Measurements from ENCODE around the gene OSTN. TPM values are rescaled to one million over a fixed set of nuclear protein-coding genes. Genes with fewer than 3 reads are reported as not detected.
"Not testable (repeated sequence)": the region's sequence is repeated elsewhere in the genome, so short reads cannot be mapped to it uniquely, and the experiment has no call there.

OSTN gene
- total and polyA plus RNA-seq, 2 donors (not counting 3 experiments of a cell fraction or from before 2014, with no cell fraction given) = not detected

DNA sequence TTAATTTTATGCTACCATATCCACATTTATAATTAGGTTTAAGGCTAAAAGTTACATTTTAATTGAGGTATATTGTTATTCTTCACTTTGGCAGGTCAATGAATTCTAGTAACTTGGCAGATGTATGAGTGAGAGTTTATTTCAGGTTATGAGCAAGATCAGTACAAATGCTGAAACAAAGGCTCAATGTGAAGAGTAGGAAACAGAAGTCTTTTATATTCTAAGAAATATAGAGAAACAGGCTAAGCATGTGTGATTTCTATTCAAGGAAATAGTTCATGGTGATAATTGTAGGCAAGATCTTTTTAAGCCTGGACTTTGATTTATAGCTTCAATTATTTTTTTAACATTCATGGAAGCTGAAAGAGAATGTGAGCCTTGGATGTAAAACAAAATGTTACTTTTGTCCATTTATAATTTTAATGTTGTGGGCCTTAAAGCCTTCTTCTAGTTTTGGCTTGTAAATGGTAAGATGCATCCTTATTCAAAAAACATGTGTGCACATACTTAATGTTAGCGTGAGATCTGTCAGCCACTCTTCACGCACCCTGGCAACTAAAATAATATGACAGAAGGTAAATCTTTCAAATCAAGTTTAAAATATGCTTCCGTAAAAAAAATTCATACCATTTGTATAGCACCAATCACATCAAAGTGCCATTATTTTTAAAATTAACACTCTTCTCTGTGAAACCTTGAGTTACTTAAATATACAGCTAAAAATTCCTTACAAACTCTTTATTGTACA, 22.8 kb upstream of the OSTN start:
- DNase-seq (ENCODE audit: low read depth, low spot score) = peak; percentile 14
- Histone ChIP-seq H3K9ac (replicated peaks; ENCODE audit: extremely low read depth, insufficient read depth, low read length) (no peak overlapping the region), H3K36me3 (ENCODE audit: control insufficient read depth in 2 of 2, extremely low read depth in 1 of 2, insufficient read depth in 2 of 2, low read length in 2 of 2) (no peaks in the 10 kb centered on the region), H3K9me3 (replicated peaks; ENCODE audit: control insufficient read depth, insufficient read depth, low read length) (no peaks in the 10 kb centered on the region), H3K27me3 (ENCODE audit: control insufficient read depth in 2 of 2, insufficient read depth in 2 of 2, low read length in 2 of 2) (no peaks in the 10 kb centered on the region), H4K20me1 (replicated peaks; ENCODE audit: control insufficient read depth, extremely low read depth, insufficient read depth, low read length) (no peaks in the 10 kb centered on the region), H3K4me3 (replicated peaks in 1 of 3; ENCODE audit: insufficient read depth in 1 of 3, low read depth in 1 of 3, low read length in 3 of 3) (no peak overlapping the region), H3K27ac (ENCODE audit: insufficient read depth, low read depth, low read length) (no peak overlapping the region), H3K4me1 (ENCODE audit: control insufficient read depth, extremely low read depth, insufficient read depth, low read length) (no peaks in the 10 kb centered on the region), H2AFZ (ENCODE audit: low read depth, low read length) (no peak overlapping the region), H3K79me2 (ENCODE audit: control insufficient read depth, insufficient read depth, low read length) (no peaks in the 10 kb centered on the region), H3K9me1 (replicated peaks; ENCODE audit: control insufficient read depth, extremely low read depth, insufficient read depth, low read length) (no peaks in the 10 kb centered on the region), H3K4me2 (ENCODE audit: insufficient read depth, low read length) (no peak overlapping the region)
- POLR2A ChIA-PET = no interaction called here
- FAIRE-seq = peak; percentile 58
- BruUV-seq (replicated peaks) = no TSS peak
- dilution Hi-C loops (cut with MboI; ENCODE audit: extremely low pct_ligation_motif_present, low sequenced_read_pairs) (no loop called here), intact Hi-C loops (cut with micrococcal nuclease) (no loop called here)
- TF ChIP-seq POLR2AphosphoS5 (IDR thresholded peaks at IDR 0.05; ENCODE audit: insufficient read depth, low read depth, low read length) = no peak
- TF ChIP-seq JUN (IDR thresholded peaks at IDR 0.05; ENCODE audit: borderline replicate concordance, insufficient read depth, insufficient read length, low read depth) = no peak
- CTCF ChIA-PET = interaction anchor here (1.4 kb wide), 1 partner anchor 46 kb away, joined by 3 read pairs; no protein-coding TSS in a partner anchor

DNA sequence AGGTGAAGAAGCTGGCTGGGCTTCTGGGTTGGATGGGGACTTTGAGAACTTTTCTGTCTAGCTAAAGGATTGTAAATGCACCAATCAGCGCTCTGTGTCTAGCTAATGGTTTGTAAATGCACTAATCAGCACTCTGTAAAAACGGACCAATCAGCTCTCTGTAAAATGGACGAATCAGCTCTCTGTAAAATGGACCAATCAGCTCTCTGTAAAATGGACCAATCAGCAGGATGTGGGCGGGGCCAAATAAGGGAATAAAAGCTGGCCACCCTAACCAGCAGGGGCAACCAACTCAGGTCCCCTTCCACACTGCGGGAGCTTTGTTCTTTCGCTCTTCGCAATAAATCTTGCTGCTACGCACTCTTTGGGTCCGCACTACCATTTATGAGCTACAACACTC, 13.7 kb upstream of the OSTN start:
- H3K27ac ChIP-seq (ENCODE audit: insufficient read depth, low read depth, low read length); H2AFZ ChIP-seq (ENCODE audit: low read depth, low read length); CTCF ChIA-PET; H3K9ac ChIP-seq (replicated peaks; ENCODE audit: extremely low read depth, insufficient read depth, low read length); H3K4me1 ChIP-seq (ENCODE audit: control insufficient read depth, extremely low read depth, insufficient read depth, low read length); POLR2A ChIA-PET; FAIRE-seq; BruUV-seq (replicated peaks); intact Hi-C loops (cut with micrococcal nuclease); H4K20me1 ChIP-seq (replicated peaks; ENCODE audit: control insufficient read depth, extremely low read depth, insufficient read depth, low read length); H3K9me1 ChIP-seq (replicated peaks; ENCODE audit: control insufficient read depth, extremely low read depth, insufficient read depth, low read length); H3K9me3 ChIP-seq (replicated peaks; ENCODE audit: control insufficient read depth, insufficient read depth, low read length); H3K27me3 ChIP-seq (ENCODE audit: control insufficient read depth in 2 of 2, insufficient read depth in 2 of 2, low read length in 2 of 2); H3K79me2 ChIP-seq (ENCODE audit: control insufficient read depth, insufficient read depth, low read length); dilution Hi-C loops (cut with MboI; ENCODE audit: extremely low pct_ligation_motif_present, low sequenced_read_pairs); H3K36me3 ChIP-seq (ENCODE audit: control insufficient read depth in 2 of 2, extremely low read depth in 1 of 2, insufficient read depth in 2 of 2, low read length in 2 of 2); DNase-seq (ENCODE audit: low read depth, low spot score); H3K4me2 ChIP-seq (ENCODE audit: insufficient read depth, low read length); H3K4me3 ChIP-seq (replicated peaks in 1 of 3; ENCODE audit: insufficient read depth in 1 of 3, low read depth in 1 of 3, low read length in 3 of 3): not testable (repeated sequence)

DNA sequence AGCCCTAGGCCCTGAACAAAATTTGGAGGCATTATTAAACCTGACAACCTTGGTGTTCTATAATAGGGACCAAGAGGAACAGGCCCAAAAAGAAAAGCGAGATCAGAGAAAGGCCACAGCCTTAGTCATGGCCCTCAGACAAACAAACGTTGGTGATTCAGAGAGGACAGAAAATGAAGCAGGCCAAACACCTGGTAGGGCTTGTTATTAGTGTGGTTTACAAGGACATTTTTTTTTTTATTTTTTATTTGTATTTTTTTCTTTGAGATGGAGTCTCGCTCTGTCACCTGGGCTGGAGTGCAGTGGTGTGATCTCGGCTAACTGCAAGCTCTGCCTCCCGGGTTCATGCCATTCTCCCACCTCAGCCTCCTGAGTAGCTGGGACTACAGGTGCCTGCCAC, 10.8 kb upstream of the OSTN start:
- H3K9ac ChIP-seq (replicated peaks; ENCODE audit: extremely low read depth, insufficient read depth, low read length); H4K20me1 ChIP-seq (replicated peaks; ENCODE audit: control insufficient read depth, extremely low read depth, insufficient read depth, low read length); H3K4me1 ChIP-seq (ENCODE audit: control insufficient read depth, extremely low read depth, insufficient read depth, low read length); H3K79me2 ChIP-seq (ENCODE audit: control insufficient read depth, insufficient read depth, low read length); H3K9me3 ChIP-seq (replicated peaks; ENCODE audit: control insufficient read depth, insufficient read depth, low read length); H2AFZ ChIP-seq (ENCODE audit: low read depth, low read length); H3K4me2 ChIP-seq (ENCODE audit: insufficient read depth, low read length); H3K36me3 ChIP-seq (ENCODE audit: control insufficient read depth in 2 of 2, extremely low read depth in 1 of 2, insufficient read depth in 2 of 2, low read length in 2 of 2); H3K27me3 ChIP-seq (ENCODE audit: control insufficient read depth in 2 of 2, insufficient read depth in 2 of 2, low read length in 2 of 2); intact Hi-C loops (cut with micrococcal nuclease); dilution Hi-C loops (cut with MboI; ENCODE audit: extremely low pct_ligation_motif_present, low sequenced_read_pairs); H3K9me1 ChIP-seq (replicated peaks; ENCODE audit: control insufficient read depth, extremely low read depth, insufficient read depth, low read length); FAIRE-seq; H3K27ac ChIP-seq (ENCODE audit: insufficient read depth, low read depth, low read length); BruUV-seq (replicated peaks); POLR2A ChIA-PET; H3K4me3 ChIP-seq (replicated peaks in 1 of 3; ENCODE audit: insufficient read depth in 1 of 3, low read depth in 1 of 3, low read length in 3 of 3); DNase-seq (ENCODE audit: low read depth, low spot score); CTCF ChIA-PET: not testable (repeated sequence)

DNA sequence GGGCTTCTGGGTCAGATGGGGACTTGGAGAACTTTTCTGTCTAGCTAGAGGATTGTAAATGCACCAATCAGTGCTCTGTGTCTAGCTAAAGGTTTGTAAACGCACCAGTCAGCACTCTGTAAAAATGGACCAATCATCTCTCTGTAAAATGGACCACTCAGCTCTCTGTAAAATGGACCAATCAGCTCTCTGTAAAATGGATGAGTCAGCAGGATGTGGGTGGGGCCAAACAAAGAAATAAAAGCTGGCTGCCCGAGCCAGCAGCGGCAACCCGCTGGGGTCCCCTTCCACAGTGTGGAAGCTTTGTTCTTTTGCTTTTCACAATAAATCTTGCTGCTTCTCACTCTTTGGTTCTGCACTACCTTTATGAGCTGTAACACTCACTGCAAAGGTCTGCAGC, 6.8 kb upstream of the OSTN start:
- BruUV-seq (replicated peaks); DNase-seq (ENCODE audit: low read depth, low spot score); dilution Hi-C loops (cut with MboI; ENCODE audit: extremely low pct_ligation_motif_present, low sequenced_read_pairs); H3K4me1 ChIP-seq (ENCODE audit: control insufficient read depth, extremely low read depth, insufficient read depth, low read length); H4K20me1 ChIP-seq (replicated peaks; ENCODE audit: control insufficient read depth, extremely low read depth, insufficient read depth, low read length); CTCF ChIA-PET; H2AFZ ChIP-seq (ENCODE audit: low read depth, low read length); H3K9me3 ChIP-seq (replicated peaks; ENCODE audit: control insufficient read depth, insufficient read depth, low read length); H3K27me3 ChIP-seq (ENCODE audit: control insufficient read depth in 2 of 2, insufficient read depth in 2 of 2, low read length in 2 of 2); H3K27ac ChIP-seq (ENCODE audit: insufficient read depth, low read depth, low read length); H3K4me2 ChIP-seq (ENCODE audit: insufficient read depth, low read length); FAIRE-seq; H3K79me2 ChIP-seq (ENCODE audit: control insufficient read depth, insufficient read depth, low read length); H3K9ac ChIP-seq (replicated peaks; ENCODE audit: extremely low read depth, insufficient read depth, low read length); H3K9me1 ChIP-seq (replicated peaks; ENCODE audit: control insufficient read depth, extremely low read depth, insufficient read depth, low read length); H3K36me3 ChIP-seq (ENCODE audit: control insufficient read depth in 2 of 2, extremely low read depth in 1 of 2, insufficient read depth in 2 of 2, low read length in 2 of 2); H3K4me3 ChIP-seq (replicated peaks in 1 of 3; ENCODE audit: insufficient read depth in 1 of 3, low read depth in 1 of 3, low read length in 3 of 3); intact Hi-C loops (cut with micrococcal nuclease); POLR2A ChIA-PET: not testable (repeated sequence)

All from endothelial cell of umbilical vein (primary cell).